ENCODE data around the gene DIPK1C.

DNA sequence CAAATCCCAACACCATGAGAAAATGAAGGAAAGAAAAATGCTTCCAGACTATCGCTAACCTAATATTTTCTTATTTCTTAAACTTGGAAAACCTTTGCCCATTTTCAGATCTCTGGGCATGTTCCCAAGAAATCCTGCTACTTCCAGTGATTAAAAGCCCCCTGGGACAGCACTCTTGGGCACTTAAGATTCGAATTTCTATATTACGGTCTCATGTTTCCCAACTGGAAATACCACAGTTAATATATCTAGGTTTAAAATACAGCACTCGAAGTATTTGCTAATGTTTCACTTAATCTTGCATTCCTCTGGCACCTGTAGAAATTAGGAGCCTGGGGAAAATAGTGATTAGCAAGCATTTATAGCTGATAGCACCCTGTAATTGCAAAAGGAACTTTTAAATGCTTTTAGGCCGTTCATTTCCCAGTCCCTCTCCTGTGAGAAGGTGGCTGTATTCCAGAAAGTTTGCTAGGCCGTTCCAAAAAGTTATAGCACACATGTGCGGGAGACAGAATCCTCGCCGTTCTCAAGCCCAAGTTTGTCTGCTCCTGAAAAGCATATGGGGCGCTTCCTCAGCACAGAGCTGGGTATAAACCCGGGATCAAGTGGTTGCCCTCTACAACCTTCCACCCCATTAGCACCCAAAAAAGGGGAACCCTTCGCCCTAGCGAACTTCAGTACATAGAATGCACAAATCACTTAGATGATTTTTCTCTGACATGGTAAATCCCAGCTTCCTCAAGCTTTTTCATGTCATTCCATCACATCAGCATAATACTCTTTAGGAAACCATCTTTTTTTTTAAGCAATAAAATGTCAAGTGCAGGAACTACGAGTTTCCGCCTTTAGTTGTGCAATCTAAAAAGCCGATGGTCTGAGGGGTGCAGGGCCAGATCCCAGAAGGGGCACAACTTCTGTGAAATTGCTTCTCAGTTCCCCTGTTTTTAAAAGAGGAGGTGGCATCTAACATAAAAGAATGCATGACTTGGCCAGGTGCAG lies 60.6 kb downstream of the DIPK1C start:
- TF ChIP-seq CTCF (conservative IDR thresholded peaks at IDR 0.05; ENCODE audit: low read depth, low read length) (no peak), POLR2A (IDR thresholded peaks at IDR 0.05; ENCODE audit: low read depth, low read length) (no peak), FOS (IDR thresholded peaks at IDR 0.05; ENCODE audit: low read depth, low read length) (no peak), RCOR1 (IDR thresholded peaks at IDR 0.05; ENCODE audit: insufficient replicate concordance, low read length) (no peak), CEBPB (IDR thresholded peaks at IDR 0.05; ENCODE audit: low read depth, low read length) (no peak), RFX5 (IDR thresholded peaks at IDR 0.05; ENCODE audit: low read depth, low read length) (no peak), SMC3 (IDR thresholded peaks at IDR 0.05; ENCODE audit: low read depth, low read length) (no peak), MAFK (IDR thresholded peaks at IDR 0.05; ENCODE audit: low read depth, low read length) (no peak), MAZ (IDR thresholded peaks at IDR 0.05; ENCODE audit: borderline replicate concordance, low read depth, low read length) (no peak)
- TF ChIP-seq, protein P1, sequence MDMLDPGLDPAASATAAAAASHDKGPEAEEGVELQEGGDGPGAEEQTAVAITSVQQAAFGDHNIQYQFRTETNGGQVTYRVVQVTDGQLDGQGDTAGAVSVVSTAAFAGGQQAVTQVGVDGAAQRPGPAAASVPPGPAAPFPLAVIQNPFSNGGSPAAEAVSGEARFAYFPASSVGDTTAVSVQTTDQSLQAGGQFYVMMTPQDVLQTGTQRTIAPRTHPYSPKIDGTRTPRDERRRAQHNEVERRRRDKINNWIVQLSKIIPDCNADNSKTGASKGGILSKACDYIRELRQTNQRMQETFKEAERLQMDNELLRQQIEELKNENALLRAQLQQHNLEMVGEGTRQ (IDR thresholded peaks at IDR 0.05; ENCODE audit: low read depth, low read length), result no peak

All from IMR-90 (cell line).